Adipocyte (in vitro differentiated cells): Measurements from ENCODE around the gene PLCL1.
A peak's percentile ranks its signal among the peaks of the same experiment; 100 is the strongest.

ENCODE experiments used
- DNase-seq: peaks from one replicate; pipeline ENCODE4 v3.0.0-alpha.2; 2015; ENCODE audit warnings: low read depth
- H3K27me3 ChIP-seq: replicated peaks from 2 replicates; pipeline ENCODE4 v1.7.0; 2013; ENCODE audit warnings: mild to moderate bottlenecking, low read length, moderate library complexity; ENCODE audit not compliant: control insufficient read depth, insufficient read depth
- H3K36me3 ChIP-seq: 2 replicates; pipeline ENCODE4 v1.7.0; 2013; ENCODE audit warnings: low read length, mild to moderate bottlenecking, moderate library complexity; ENCODE audit not compliant: control insufficient read depth, insufficient read depth, severe bottlenecking
- H3K4me1 ChIP-seq: 2 replicates; pipeline ENCODE4 v1.7.0; 2013; ENCODE audit warnings: mild to moderate bottlenecking, low read length, moderate library complexity; ENCODE audit not compliant: control insufficient read depth, insufficient read depth
- H3K4me3 ChIP-seq: 2 replicates; pipeline ENCODE4 v1.7.0; 2013; ENCODE audit warnings: mild to moderate bottlenecking, low read length, moderate library complexity
- H3K9ac ChIP-seq: 2 replicates; pipeline ENCODE4 v1.7.0; 2013; ENCODE audit warnings: mild to moderate bottlenecking, low read length, moderate library complexity
- H3K9me3 ChIP-seq: 2 replicates; pipeline ENCODE4 v1.7.0; 2013; ENCODE audit warnings: mild to moderate bottlenecking, low read length, moderate library complexity; ENCODE audit not compliant: control insufficient read depth

The PLCL1 gene

GRCh38 chr2:197930570-197931278, 126.3 kb downstream of the PLCL1 start:
- no peak for DNase-seq
- Histone ChIP-seq H3K36me3 (no peaks in the 10 kb centered on the region), H3K4me3 (no peak overlapping the region), H3K4me1 (peaks cover 12% of the 10 kb centered on the region), H3K9me3 (no peaks in the 10 kb centered on the region), H3K27me3 (no peaks in the 10 kb centered on the region), H3K9ac (no peak overlapping the region)

GRCh38 chr2:197931661-197932312, 127.4 kb downstream of the PLCL1 start:
- Histone ChIP-seq H3K9ac (no peak overlapping the region), H3K9me3 (no peaks in the 10 kb centered on the region), H3K4me1 (peaks cover 12% of the 10 kb centered on the region), H3K36me3 (no peaks in the 10 kb centered on the region), H3K4me3 (no peak overlapping the region), H3K27me3 (no peaks in the 10 kb centered on the region)
- peak; percentile 36 for DNase-seq

GRCh38 chr2:197932374-197932773, 128.0 kb downstream of the PLCL1 start:
- DNase-seq, result no peak
- H3K4me3 ChIP-seq, result no peak overlapping the region
- no peaks in the 10 kb centered on the region for H3K9me3 ChIP-seq
- H3K27me3 ChIP-seq, result no peaks in the 10 kb centered on the region
- H3K36me3 ChIP-seq, result no peaks in the 10 kb centered on the region
- peaks cover 11% of the 10 kb centered on the region for H3K4me1 ChIP-seq
- no peak overlapping the region for H3K9ac ChIP-seq

GRCh38 chr2:197934261-197934933, 130.0 kb downstream of the PLCL1 start:
- no peaks in the 10 kb centered on the region for H3K27me3 ChIP-seq
- H3K9ac ChIP-seq, result no peak overlapping the region
- no peak for DNase-seq
- no peaks in the 10 kb centered on the region for H3K36me3 ChIP-seq
- no peak overlapping the region for H3K4me3 ChIP-seq
- H3K4me1 ChIP-seq, result no peaks in the 10 kb centered on the region
- H3K9me3 ChIP-seq, result no peaks in the 10 kb centered on the region

GRCh38 chr2:197934934-197935289, 130.5 kb downstream of the PLCL1 start:
- no peak for DNase-seq
- no peak overlapping the region for H3K9ac ChIP-seq
- no peaks in the 10 kb centered on the region for H3K36me3 ChIP-seq
- no peaks in the 10 kb centered on the region for H3K4me1 ChIP-seq
- no peak overlapping the region for H3K4me3 ChIP-seq
- H3K27me3 ChIP-seq, result no peaks in the 10 kb centered on the region
- H3K9me3 ChIP-seq, result no peaks in the 10 kb centered on the region

GRCh38 chr2:197937814-197938213, 133.4 kb downstream of the PLCL1 start:
- Histone ChIP-seq H3K4me3 (no peak overlapping the region), H3K27me3 (no peaks in the 10 kb centered on the region), H3K9me3 (no peaks in the 10 kb centered on the region), H3K4me1 (no peaks in the 10 kb centered on the region), H3K36me3 (no peaks in the 10 kb centered on the region), H3K9ac (no peak overlapping the region)
- no peak for DNase-seq

- DNase-seq, result no peak
- H3K9ac ChIP-seq, result no peak overlapping the region
- H3K27me3 ChIP-seq, result no peaks in the 10 kb centered on the region
- no peak overlapping the region for H3K4me3 ChIP-seq
- H3K4me1 ChIP-seq, result no peaks in the 10 kb centered on the region
- H3K9me3 ChIP-seq, result no peaks in the 10 kb centered on the region
- no peaks in the 10 kb centered on the region for H3K36me3 ChIP-seq
Observed at GRCh38 chr2:197938555-197938954, 134.2 kb downstream of the PLCL1 start.

- Histone ChIP-seq H3K4me3 (no peak overlapping the region), H3K4me1 (peaks cover 4% of the 10 kb centered on the region), H3K9me3 (no peaks in the 10 kb centered on the region), H3K36me3 (no peaks in the 10 kb centered on the region), H3K27me3 (no peaks in the 10 kb centered on the region), H3K9ac (no peak overlapping the region)
- DNase-seq, result no peak
Observed at GRCh38 chr2:197939787-197940186, 135.4 kb downstream of the PLCL1 start.

- no peak overlapping the region for H3K9ac ChIP-seq
- no peak overlapping the region for H3K4me3 ChIP-seq
- DNase-seq, result peak; percentile 3
- H3K4me1 ChIP-seq, result peaks cover 4% of the 10 kb centered on the region
- H3K9me3 ChIP-seq, result no peaks in the 10 kb centered on the region
- H3K36me3 ChIP-seq, result no peaks in the 10 kb centered on the region
- H3K27me3 ChIP-seq, result no peaks in the 10 kb centered on the region
Observed at GRCh38 chr2:197940382-197940781, 136.0 kb downstream of the PLCL1 start.

GRCh38 chr2:197941715-197942114, 137.3 kb downstream of the PLCL1 start:
- Histone ChIP-seq H3K9me3 (no peaks in the 10 kb centered on the region), H3K9ac (no peak overlapping the region), H3K4me3 (no peak overlapping the region), H3K4me1 (peaks cover 4% of the 10 kb centered on the region), H3K36me3 (no peaks in the 10 kb centered on the region), H3K27me3 (no peaks in the 10 kb centered on the region)
- DNase-seq, result no peak

- peaks cover 4% of the 10 kb centered on the region for H3K4me1 ChIP-seq
- no peak overlapping the region for H3K4me3 ChIP-seq
- H3K9ac ChIP-seq, result no peak overlapping the region
- no peaks in the 10 kb centered on the region for H3K27me3 ChIP-seq
- no peaks in the 10 kb centered on the region for H3K9me3 ChIP-seq
- H3K36me3 ChIP-seq, result no peaks in the 10 kb centered on the region
- no peak for DNase-seq
Observed at GRCh38 chr2:197943731-197944130, 139.3 kb downstream of the PLCL1 start.
